ENCODE data around the gene IRS2. TPM values are rescaled to one million over a fixed set of nuclear protein-coding genes. Genes with fewer than 3 reads are reported as not detected.

Gene IRS2
- total and polyA plus RNA-seq, 2 experiments from 2014 or later = 3.0 to 12.6 TPM

GRCh38 chr13:109745060-109745459 lies 41.3 kb downstream of the IRS2 start:
- Histone ChIP-seq H3K4me1 (ENCODE audit: low read depth) (peaks cover 13% of the 10 kb centered on the region), H3K9me3 (ENCODE audit: low read depth) (no peaks in the 10 kb centered on the region), H3K27ac (no peak overlapping the region), H3K36me3 (no peaks in the 10 kb centered on the region), H3K27me3 (no peaks in the 10 kb centered on the region), H3K4me3 (no peak overlapping the region)
- TF ChIP-seq, protein P1, sequence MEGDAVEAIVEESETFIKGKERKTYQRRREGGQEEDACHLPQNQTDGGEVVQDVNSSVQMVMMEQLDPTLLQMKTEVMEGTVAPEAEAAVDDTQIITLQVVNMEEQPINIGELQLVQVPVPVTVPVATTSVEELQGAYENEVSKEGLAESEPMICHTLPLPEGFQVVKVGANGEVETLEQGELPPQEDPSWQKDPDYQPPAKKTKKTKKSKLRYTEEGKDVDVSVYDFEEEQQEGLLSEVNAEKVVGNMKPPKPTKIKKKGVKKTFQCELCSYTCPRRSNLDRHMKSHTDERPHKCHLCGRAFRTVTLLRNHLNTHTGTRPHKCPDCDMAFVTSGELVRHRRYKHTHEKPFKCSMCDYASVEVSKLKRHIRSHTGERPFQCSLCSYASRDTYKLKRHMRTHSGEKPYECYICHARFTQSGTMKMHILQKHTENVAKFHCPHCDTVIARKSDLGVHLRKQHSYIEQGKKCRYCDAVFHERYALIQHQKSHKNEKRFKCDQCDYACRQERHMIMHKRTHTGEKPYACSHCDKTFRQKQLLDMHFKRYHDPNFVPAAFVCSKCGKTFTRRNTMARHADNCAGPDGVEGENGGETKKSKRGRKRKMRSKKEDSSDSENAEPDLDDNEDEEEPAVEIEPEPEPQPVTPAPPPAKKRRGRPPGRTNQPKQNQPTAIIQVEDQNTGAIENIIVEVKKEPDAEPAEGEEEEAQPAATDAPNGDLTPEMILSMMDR (IDR thresholded peaks at IDR 0.05; ENCODE audit: low read depth, low read length) = no peak
- DNase-seq (ENCODE audit: low read depth in 1 of 2, low spot score in 1 of 2) = no peak

DNA sequence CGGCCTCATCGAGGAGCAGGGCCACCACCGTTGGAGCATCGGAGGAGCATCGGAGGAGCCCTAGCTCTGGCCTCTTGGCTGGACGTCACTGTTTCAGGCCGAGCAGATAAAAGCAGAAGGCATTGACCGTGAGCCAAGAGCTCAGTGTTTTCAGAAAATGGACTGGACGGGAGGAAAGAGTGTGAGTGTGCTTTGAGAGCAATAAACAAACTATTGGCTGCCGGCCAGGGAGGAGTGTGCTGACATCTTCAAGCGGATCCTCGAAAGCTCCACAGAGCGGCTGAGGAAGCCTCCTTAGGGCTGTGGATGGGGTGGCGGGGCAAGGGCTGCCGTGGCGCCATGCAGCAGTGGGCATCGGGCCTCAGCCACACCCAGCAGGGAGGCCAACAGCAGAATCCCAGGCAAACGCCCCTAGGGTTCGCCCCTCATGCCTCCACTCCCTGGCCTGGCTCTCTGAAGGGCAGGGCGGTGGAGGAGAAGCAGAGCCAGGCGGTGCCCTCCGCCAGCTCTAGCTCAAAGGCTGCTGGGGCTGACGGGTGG lies 41.8 kb downstream of the IRS2 start:
- H3K36me3 ChIP-seq = no peaks in the 10 kb centered on the region
- H3K27ac ChIP-seq = no peak overlapping the region
- H3K9me3 ChIP-seq (ENCODE audit: low read depth) = no peaks in the 10 kb centered on the region
- no peaks in the 10 kb centered on the region for H3K27me3 ChIP-seq
- TF ChIP-seq, protein P1 (IDR thresholded peaks at IDR 0.05; ENCODE audit: low read depth, low read length) = no peak
- H3K4me1 ChIP-seq (ENCODE audit: low read depth) = peaks cover 13% of the 10 kb centered on the region
- DNase-seq (ENCODE audit: low read depth in 1 of 2, low spot score in 1 of 2) = peak in 1 of 2 donors; percentile 96
- no peak overlapping the region for H3K4me3 ChIP-seq

DNA sequence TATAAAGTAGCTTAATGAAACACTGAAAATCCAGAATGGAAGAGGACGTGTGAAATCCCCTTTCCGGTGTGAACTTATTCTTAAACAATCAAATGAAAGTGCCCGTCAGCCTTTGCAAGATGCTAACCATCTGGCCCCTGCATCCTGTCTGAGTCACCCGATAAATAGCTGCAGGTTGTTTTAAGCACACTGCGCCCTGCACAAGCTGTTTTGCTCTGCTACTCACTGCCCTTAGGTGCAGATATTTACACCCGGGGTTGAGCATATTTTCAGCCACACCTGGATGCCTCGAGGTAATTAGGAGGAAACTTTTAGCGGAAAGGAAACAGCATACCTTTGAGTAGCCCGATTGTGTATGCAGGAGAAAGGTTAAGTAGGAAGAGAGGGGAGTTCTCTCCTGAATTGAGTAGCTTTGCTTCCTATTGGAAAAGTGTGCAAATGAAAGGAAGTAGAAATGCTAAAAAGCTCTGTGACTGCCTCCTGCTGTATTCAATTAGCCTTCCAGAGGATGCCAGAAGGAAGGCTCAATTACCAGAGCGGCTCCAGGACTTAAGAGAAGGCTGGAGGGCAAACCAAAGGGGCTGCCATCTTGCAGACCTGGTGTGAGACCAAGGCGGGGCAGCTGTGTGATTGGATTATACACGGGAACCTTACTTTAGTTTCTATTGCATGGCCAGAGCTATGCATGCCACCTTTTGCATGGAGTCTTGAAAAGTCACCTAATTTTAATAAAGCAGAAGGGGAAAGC lies 42.5 kb downstream of the IRS2 start:
- H3K27me3 ChIP-seq = no peaks in the 10 kb centered on the region
- no peaks in the 10 kb centered on the region for H3K36me3 ChIP-seq
- peak; percentile 28 to 84 for DNase-seq (ENCODE audit: low read depth in 1 of 2, low spot score in 1 of 2)
- H3K4me3 ChIP-seq = no peak overlapping the region
- H3K4me1 ChIP-seq (ENCODE audit: low read depth) = peaks cover 8% of the 10 kb centered on the region
- TF ChIP-seq, protein P1 (IDR thresholded peaks at IDR 0.05; ENCODE audit: low read depth, low read length) = peak; percentile 19
- H3K27ac ChIP-seq = no peak overlapping the region
- H3K9me3 ChIP-seq (ENCODE audit: low read depth) = no peaks in the 10 kb centered on the region

- H3K4me3 ChIP-seq = no peak overlapping the region
- peaks cover 15% of the 10 kb centered on the region for H3K4me1 ChIP-seq (ENCODE audit: low read depth)
- no peaks in the 10 kb centered on the region for H3K27me3 ChIP-seq
- no peaks in the 10 kb centered on the region for H3K36me3 ChIP-seq
- DNase-seq (ENCODE audit: low read depth in 1 of 2, low spot score in 1 of 2) = no peak
- H3K27ac ChIP-seq = no peak overlapping the region
- H3K9me3 ChIP-seq (ENCODE audit: low read depth) = no peaks in the 10 kb centered on the region
- TF ChIP-seq, protein P1 (IDR thresholded peaks at IDR 0.05; ENCODE audit: low read depth, low read length) = no peak
Measured at GRCh38 chr13:109741966-109742365, 44.4 kb downstream of the IRS2 start.

GRCh38 chr13:109740721-109741120 lies 45.7 kb downstream of the IRS2 start:
- DNase-seq (ENCODE audit: low read depth in 1 of 2, low spot score in 1 of 2) = no peak
- peaks cover 21% of the 10 kb centered on the region for H3K4me1 ChIP-seq (ENCODE audit: low read depth)

More at GRCh38 chr13:109740721-109741120, 45.7 kb downstream of the IRS2 start:
- no peaks in the 10 kb centered on the region for H3K27me3 ChIP-seq
- H3K9me3 ChIP-seq (ENCODE audit: low read depth) = no peaks in the 10 kb centered on the region
- no peak overlapping the region for H3K4me3 ChIP-seq
- no peaks in the 10 kb centered on the region for H3K36me3 ChIP-seq
- TF ChIP-seq, protein P1 (IDR thresholded peaks at IDR 0.05; ENCODE audit: low read depth, low read length) = no peak
- H3K27ac ChIP-seq = no peak overlapping the region

All from cardiac muscle cell (in vitro differentiated cells and primary cell).